GM23248 (cell line): ENCODE data around the gene ART5.

Experiments
- EZH2 ChIP-seq: fragments of 200-600 bp; sonication (generic); IDR thresholded peaks from 2 replicates; pipeline ENCODE4 v1.6.1; 2018; ENCODE audit warnings: antibody characterized with exemption, mild to moderate bottlenecking; ENCODE audit not compliant: insufficient read depth, poor library complexity, severe bottlenecking
- EZH2phosphoT487 ChIP-seq: fragments of 200-600 bp; sonication (generic); IDR thresholded peaks from 2 replicates; pipeline ENCODE4 v1.6.1; 2018; ENCODE audit warnings: antibody characterized with exemption, moderate library complexity, mild to moderate bottlenecking, low read depth; ENCODE audit not compliant: insufficient read depth

DNA sequence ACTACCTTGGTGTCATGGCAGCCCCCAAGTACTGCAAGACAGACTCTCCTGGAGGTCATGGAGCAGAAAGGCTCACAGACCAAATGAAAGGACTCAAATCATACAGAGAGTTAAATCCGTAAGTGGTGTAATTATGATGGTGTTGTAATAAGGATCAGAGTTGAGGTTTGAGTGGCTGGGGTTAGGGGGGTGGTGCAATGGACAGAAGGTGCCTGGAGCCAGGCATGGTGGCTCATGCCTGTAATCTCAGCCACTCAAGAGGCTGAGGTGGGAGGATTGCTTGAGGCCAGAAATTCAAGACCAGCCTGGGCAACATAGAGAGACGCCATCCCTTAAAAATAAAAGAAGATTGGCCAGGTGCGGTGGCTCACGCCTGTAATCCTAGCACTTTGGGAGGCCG lies 18.7 kb downstream of the ART5 start:
- TF ChIP-seq EZH2phosphoT487 (no peak), EZH2 (no peak)
